NCI-H345 (cell line): Measurements from ENCODE around the gene UBE2V1.
A peak's percentile ranks its signal among the peaks of the same experiment; 100 is the strongest.
"Not testable (repeated sequence)": the region's sequence is repeated elsewhere in the genome, so short reads cannot be mapped to it uniquely, and the experiment has no call there.

Source experiments
- DNase-seq: peaks from one replicate; lab custom pipeline; 2025; lab: John Stamatoyannopoulos, UW

The UBE2V1 gene

GRCh38 chr20:50112512-50113419, at the start of gene UBE2V1:
Gene UBE2V1, minus strand, starts transcription at chr20:50113150. Its CDS starts 22 bp downstream, at chr20:50113128.
- DNase-seq = peak; percentile 91

- DNase-seq = not testable (repeated sequence)
These were observed 48.5 kb upstream of the UBE2V1 start for GRCh38 chr20:50161494-50161893.

DNA sequence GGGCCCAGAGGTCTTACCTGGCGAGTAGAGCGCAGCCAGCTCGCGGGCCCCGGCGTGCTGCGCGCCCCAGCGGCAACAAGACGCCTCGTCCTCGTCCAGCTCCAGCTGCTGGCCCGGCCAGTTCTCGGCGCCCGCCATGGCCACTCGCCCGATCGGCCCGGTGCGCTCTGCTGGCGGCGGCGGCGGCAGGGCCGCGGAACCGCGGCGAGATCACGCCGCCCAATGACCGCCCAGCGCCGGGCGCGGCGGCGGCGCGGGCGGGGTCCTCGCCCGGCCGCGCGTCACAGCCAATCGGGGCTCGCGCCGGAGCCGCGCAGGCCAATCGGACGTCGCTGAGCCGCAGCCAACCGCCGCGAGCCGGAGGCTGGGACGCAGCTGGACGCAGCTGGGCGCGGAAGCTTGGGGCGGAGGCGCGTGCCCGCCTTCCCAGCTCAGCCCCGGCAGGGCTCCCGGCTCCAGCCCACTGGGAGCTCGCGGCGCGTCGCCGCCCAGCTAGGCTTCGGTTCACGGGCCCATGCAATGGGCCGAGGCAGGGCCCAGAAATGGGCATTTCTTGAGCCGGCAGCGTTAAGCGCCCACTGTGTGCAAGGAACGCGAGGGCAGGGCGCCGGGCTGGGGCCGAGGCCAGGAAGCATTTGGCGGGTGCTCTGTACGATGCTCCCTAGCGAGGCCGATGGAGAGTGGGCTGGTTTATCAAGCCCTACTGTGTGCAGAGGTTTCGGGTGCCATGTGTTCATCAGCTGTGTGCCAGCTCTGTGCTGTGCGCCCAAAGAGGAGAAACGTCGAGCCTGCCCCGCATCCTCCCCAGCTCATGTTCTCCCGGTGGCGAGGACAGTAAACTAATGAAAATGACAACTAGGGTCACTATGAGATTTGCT, 40.8 kb upstream of the UBE2V1 start, which contains the start of gene PEDS1:
PEDS1 (minus strand) TSS at position 224 of the 878 bp plus-strand sequence; CDS start at position 138, 86 bp downstream.
- DNase-seq = peak; percentile 97

- peak; percentile 30 for DNase-seq
These were observed 40.2 kb upstream of the UBE2V1 start for GRCh38 chr20:50153153-50153499.

- no peak for DNase-seq
These were observed 39.6 kb upstream of the UBE2V1 start for GRCh38 chr20:50152394-50153152.

GRCh38 chr20:50151034-50151743, 38.2 kb upstream of the UBE2V1 start:
- no peak for DNase-seq

GRCh38 chr20:50149481-50150254, 36.7 kb upstream of the UBE2V1 start:
- DNase-seq = no peak

DNA sequence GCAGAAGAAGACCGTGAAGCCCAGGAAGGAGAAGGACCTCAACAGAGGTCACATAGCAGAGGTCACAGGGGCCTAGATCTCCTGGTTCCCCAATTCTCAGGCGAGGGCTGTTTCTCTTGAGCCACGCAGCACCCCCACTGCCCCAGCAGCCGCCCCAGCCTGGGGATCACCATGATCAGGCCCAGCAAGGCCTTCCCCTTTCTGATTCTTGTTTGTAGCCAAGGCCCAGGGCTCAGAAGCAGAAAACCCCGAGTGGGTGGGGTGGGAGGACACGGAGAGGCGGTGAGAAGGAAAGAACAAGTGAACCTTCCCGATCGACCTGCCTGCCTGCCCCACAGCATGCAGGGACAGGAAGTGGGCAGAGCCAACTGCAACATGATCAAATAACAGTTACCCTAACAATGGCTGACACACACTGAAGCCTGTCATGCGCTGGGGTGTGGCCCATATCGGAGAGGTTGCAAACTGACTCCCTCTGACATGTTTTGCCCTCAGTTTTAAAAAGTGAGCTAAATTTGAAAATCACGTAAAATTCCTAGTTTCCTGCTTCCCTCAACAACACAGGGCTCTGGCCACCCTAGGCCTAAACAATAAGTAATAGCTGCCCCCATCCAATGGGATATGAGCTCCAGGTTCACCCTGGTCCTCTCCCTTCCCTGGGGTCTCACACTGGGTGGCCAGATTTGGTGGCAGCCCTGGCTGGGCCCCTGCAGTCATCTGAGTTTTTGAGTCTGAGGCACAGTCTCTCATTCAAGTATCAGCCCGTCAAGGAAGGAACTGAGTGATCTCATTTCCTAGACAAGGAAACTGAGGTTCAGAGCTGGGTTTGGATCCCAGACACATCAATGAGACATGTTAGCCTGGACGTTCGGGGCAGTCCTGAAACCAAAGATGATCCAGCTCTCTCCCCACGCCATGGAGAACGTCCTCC, 34.0 kb upstream of the UBE2V1 start:
- DNase-seq = no peak

GRCh38 chr20:50146214-50146613, 33.3 kb upstream of the UBE2V1 start:
- no peak for DNase-seq

DNA sequence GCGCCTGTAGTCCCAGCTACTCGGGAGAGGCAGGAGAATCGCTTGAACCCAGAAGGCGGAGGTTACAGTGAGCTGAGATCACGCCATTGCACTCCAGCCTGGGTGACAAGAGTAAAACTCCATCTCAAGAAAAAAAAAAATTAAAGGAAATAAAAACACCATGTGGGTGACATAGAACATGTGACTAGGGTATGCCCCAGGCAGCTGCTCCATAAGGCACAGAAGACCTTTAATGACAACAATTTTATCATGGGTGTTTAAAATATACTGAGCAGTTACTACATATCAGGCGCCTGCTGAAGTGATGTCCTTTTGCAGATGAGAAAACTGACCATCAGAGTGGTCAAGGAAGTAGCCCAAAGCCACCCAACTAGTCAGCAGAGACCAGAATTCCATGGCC, 32.6 kb upstream of the UBE2V1 start:
- no peak for DNase-seq

- no peak for DNase-seq
These were observed 31.4 kb upstream of the UBE2V1 start for GRCh38 chr20:50144362-50144761.

DNA sequence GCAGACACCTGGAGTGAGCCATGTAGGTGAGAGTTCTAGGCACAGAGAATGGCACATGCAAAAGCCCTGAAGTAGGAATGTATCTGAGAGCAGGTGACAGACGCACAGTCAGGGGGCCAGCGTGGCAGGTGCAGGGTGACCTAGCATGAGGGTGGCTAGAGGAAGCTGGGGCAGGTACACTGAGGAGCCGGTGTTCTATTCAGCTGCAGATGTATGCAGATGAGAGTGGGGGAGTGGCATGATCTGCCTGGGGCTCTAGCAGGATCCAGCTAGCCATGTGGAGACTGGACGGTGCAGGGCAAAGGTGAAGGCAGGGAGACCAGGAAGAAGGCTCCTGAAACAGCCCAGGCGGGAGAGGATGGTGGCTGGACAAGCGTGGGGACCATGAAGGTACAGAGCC, 29.9 kb upstream of the UBE2V1 start:
- no peak for DNase-seq

- DNase-seq = no peak
These were observed 29.0 kb upstream of the UBE2V1 start for GRCh38 chr20:50141811-50142561.

- no peak for DNase-seq
These were observed 28.2 kb upstream of the UBE2V1 start for GRCh38 chr20:50141018-50141675.

DNA sequence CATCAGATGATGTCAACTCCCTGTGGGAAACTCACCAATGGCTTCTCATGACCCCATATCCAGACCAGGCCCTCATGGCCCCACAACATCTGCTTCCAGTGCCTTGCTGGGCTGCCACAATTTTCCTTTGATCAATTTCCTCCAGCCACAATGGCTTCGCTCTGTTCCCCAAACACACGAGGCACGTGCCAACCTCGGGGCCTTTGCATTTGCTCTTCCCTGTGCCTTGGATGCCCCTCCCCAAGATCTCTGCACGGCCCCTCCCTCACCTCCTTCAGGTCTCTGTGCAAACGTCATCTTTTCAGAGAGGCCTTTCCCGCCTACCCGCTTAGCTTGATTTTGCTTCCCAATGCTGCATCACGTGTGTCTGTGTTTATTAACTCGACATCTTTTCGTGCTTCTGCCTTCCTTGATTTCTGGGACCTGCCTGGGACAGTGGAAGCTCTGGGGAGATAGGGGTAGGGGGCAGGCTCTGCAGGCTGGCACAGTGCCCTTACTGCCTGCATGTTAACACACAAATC, 27.4 kb upstream of the UBE2V1 start:
- DNase-seq = no peak

- no peak for DNase-seq
These were observed 25.8 kb upstream of the UBE2V1 start for GRCh38 chr20:50138479-50139393.

DNA sequence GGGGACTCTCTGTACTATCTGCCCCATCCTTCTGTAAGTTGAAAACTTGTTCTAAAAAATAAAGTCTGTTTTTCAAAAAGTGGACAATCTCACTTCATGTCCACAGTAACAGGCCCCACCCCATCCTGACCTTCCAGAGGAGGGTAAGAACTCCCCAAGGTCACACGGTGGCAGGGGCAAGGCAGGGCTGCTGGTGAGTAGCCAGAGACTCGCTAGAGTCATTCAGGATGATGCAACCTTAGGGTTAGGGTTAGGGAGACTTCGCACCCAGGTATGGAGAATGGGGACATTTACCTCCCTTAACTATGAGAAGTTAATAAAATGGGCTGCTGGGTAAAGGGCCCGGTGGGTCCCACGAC, 25.1 kb upstream of the UBE2V1 start:
- DNase-seq = no peak
